Measurements from ENCODE around the gene LRMDA. TPM values are rescaled to one million over a fixed set of nuclear protein-coding genes. Genes with fewer than 3 reads are reported as not detected.

Gene LRMDA
- total RNA-seq, 2 experiments from 2014 or later = not detected

DNA sequence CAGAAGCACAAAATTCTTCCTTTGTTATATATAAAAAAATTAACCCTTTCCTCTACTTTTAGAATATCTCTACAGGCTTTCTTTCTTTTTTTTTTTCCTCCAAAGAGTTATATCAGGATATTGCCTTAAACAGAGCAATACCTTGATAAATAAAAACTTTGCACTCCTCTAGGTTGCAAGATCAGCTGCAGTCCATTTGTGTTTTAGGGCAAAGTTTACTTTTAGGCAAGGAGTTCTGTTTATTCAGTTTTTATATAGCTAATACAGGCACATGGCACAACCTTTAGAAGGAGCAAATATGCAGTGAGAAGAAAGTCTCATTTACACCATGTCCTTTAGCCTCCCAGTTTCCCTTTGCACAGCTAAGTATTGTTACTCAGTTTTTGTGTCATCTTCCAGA, 10.3 kb downstream of the LRMDA start:
- ChIA-PET CTCF (no interaction called here), POLR2A (no interaction called here)

- POLR2A ChIA-PET = no interaction called here
- CTCF ChIA-PET = no interaction called here
Measured at GRCh38 chr10:75443362-75443761, 11.9 kb downstream of the LRMDA start.

DNA sequence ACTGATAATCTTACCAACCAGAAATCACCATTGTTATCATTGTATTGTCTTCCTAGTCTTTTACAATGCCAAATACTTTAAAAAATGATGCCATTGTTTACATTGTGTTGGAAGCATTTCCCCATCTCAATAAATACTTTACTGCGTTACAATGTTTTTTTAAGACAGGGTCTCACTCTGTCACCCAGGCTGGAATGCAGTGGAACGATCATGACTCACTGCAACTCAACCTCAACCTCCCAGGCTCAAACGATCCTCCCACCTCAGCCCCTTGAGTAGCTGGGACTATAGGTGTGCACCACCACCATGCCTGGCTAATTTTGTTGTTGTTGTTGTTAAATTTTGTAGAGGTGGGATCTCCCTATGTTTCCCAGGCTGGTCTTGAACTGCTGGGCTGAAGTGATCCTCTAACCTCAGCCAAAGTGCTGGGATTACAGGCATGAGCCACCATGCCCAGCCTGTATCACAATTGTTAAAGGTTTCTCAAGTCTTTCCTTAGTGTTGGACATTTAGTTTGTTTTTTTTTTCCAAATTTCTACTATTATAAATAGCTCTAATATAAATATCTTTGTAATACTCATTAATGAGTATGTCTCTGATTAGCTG, 13.5 kb downstream of the LRMDA start:
- ChIA-PET POLR2A (no interaction called here), CTCF (no interaction called here)

DNA sequence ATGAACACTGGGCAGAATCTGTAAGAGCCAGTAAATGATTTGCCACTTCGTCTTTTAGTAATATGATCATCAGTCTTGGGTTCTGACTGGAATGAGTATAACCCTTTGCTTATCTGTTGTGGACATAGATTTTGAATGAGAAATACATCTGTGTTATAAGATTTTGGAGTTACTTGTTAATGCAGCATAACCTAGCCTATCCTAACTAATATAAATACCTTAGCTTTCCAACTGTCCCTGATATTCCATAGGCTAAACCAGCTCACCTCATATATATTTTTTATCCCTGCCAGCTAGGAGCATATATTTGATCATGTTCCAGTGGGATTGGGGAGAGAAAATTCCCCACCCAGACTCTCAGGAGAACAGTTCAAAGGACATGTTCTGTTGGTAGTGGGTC, 15.1 kb downstream of the LRMDA start:
- ChIA-PET CTCF (no interaction called here), POLR2A (no interaction called here)

GRCh38 chr10:75448166-75448565, 16.7 kb downstream of the LRMDA start:
- CTCF ChIA-PET = no interaction called here
- POLR2A ChIA-PET = no interaction called here

GRCh38 chr10:75449382-75450074, 18.1 kb downstream of the LRMDA start:
- ChIA-PET CTCF (no interaction called here), POLR2A (no interaction called here)

DNA sequence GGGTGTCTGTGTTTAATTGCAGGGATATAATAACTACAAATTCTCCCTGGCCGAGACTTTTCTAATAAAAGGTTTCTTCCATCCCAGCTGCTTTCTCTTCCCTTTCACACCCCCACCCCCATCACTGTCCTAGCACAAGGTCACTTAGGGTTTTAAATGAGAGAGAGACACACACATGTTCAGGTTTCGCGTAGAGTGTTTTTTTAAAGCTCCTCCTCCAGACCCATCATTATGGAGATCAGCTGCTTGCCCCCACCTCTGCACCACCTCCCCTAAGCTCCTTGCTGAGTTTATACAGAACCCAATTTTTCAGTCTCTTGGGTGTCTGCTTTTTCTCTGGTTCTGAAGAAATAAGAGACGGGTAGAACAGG, 18.6 kb downstream of the LRMDA start:
- ChIA-PET CTCF (no interaction called here), POLR2A (no interaction called here)

DNA sequence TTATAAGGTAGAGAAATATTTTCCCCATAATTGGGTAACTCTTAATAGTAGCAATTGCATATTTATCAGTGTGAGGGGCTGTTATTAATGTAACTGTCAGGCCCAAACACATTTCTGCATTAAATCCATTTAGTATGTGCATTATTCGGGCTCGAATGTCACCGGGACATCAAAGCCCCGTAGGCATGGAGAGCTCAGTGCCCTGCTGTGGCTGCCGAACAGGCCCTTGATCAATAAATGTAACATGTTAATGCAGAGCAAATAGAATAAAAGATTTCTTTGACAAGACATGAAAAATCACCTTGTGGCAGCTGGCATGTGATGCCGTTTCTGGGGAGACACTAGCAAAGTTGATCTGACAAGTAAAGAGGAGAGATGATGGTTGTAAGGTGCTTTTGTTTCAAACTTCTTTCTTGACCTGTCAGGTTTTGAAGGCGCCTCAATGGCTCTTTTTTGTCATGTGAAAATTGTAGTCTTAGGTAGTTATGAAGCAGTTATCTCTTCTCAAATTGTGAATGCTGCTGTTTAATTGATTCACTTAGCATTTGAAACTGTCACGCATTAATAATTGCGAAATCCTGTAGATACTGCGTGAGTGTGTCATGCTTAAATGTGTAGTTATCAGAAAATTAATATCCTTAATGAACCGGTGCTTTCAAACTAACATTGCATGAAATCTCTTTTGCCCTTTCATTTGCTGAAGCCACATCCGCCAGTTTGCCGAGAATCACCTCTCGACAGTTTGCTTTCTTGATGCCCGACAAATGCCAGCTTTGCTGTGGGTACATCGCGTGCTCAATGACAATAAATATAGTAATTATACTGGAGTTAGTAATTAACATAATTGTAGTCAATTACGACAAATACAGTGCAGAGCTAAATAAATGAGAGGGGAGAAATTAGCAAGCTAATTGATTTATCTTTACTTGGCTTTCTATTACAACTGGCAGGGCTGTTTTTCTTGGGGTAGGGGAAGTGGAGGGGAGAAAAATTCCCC, 19.5 kb downstream of the LRMDA start:
- CTCF ChIA-PET = no interaction called here
- POLR2A ChIA-PET = no interaction called here

GRCh38 chr10:75451831-75452230, 20.4 kb downstream of the LRMDA start:
- CTCF ChIA-PET = no interaction called here
- POLR2A ChIA-PET = no interaction called here

DNA sequence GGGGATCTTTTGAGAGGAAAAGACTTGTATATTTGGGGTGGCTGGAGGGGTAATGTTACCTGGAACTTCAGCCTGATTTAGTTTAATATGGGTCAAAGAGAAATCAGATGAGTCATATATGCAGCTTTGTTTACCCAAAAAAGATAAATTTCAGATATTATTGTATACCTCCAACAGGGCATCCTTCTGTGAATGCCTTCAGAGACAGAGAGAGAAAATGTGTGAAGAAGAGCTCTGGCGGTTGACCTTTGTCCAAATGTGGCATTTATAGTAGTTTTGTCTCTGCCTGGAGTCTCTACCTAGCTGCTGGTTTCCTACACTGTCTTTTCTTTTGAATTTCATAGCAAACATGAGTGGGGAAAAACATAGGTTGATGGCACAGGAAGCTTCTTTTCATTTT, 21.6 kb downstream of the LRMDA start:
- CTCF ChIA-PET = no interaction called here
- POLR2A ChIA-PET = no interaction called here

DNA sequence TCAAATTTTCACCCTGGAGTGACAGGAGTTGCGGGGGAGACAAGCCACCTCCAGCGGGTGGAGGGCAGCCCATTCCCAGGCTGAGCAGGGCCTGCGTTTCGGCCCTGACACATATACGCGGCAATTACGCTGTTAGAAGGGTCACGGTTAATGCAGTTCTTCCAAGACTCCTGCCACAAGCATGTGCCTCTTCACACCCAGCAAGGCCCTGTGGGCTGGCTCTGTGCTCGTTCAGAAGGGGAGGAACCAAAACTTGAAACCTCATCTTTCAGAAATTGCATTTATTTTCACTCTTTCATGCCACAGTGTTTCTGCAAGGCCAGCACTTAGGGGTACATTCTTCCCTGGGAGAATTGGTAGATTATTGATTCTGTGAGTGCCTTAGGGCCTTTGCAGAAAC, 24.7 kb downstream of the LRMDA start:
- ChIA-PET POLR2A (no interaction called here), CTCF (no interaction called here)

- POLR2A ChIA-PET = no interaction called here
- CTCF ChIA-PET = no interaction called here
Measured at GRCh38 chr10:75460059-75460458, 28.6 kb downstream of the LRMDA start.

- ChIA-PET CTCF (no interaction called here), POLR2A (no interaction called here)
Measured at GRCh38 chr10:75461672-75462649, 30.5 kb downstream of the LRMDA start.

GRCh38 chr10:75462865-75463264, 31.4 kb downstream of the LRMDA start:
- ChIA-PET CTCF (no interaction called here), POLR2A (no interaction called here)

DNA sequence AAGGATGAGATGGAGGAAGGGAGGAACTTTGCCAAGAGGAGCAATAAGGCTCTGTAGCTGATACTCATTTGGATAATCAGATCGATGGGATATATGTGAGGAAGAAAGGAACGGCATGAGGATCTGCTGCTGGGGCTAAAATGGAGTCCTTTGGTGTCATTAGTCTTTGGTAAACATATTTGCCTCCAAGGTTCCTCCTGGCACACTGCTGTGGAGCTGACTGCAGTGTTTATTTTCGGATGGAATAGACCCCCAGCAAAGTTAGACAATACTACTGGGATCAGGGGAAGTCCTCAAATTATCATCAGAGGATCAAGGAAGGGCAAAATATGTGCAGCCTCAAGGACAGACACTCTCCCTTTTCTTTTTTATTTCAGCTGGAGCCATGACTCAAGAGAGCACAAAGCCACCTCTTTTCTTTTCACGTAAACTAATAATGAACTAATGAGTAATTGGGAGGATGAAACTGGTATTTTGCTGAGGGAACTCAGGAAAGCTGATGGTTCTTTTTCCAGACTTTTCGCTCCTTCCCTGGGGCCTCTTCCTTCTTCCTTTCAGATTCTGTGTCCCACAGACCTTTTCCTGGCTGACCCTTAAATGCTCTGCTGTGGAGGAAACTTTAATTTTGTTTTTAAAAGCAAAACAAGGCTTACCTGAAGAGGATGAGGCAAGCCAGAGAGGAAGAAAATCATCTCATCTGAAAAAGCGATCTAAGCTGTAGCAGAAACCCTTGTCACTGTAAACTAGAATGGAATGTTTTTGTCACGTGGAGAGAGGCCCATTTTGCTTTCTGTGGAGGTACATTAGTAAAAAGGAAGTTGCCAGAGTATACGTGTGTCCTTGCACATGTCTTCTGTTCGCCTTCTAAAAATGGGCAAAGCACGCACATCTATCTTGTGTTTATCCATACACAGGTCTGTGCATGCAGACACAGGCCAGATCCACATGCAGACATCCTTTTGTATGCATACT, 33.3 kb downstream of the LRMDA start:
- POLR2A ChIA-PET = no interaction called here
- CTCF ChIA-PET = no interaction called here

- ChIA-PET CTCF (no interaction called here), POLR2A (no interaction called here)
Measured at GRCh38 chr10:75465450-75465827, 34.0 kb downstream of the LRMDA start.

- CTCF ChIA-PET = no interaction called here
- POLR2A ChIA-PET = no interaction called here
Measured at GRCh38 chr10:75466001-75466400, 34.6 kb downstream of the LRMDA start.

GRCh38 chr10:75466886-75467285, 35.5 kb downstream of the LRMDA start:
- ChIA-PET POLR2A (no interaction called here), CTCF (no interaction called here)

DNA sequence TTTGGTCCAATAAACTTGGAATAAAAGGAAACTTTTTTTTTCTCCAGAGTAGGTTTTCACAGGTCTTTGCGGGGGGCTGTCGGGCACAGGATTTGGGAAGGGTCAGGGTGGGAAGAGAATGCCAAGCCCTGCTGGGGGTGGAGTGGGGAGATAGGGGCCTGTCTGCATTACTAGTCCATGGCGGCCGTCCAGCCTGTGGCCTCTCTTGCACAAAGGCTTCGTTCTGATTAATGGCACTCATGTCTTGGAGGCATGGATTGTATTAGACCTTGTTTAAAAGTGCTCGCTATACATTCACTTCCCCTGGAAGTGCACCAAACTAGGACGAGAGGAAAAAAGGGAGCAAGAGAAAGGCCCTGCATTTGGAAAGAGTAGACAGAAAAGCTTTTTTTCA, 37.2 kb downstream of the LRMDA start:
- CTCF ChIA-PET = no interaction called here
- POLR2A ChIA-PET = no interaction called here
